ENCODE results near the gene OSBP2. TPM values are rescaled to one million over a fixed set of nuclear protein-coding genes. Genes with fewer than 3 reads are reported as not detected.
"Not testable (repeated sequence)": the region's sequence is repeated elsewhere in the genome, so short reads cannot be mapped to it uniquely, and the experiment has no call there.

OSBP2 gene
- total and polyA plus RNA-seq, 8 donors = 1.9 to 3.3 (median 2.6) TPM

DNA sequence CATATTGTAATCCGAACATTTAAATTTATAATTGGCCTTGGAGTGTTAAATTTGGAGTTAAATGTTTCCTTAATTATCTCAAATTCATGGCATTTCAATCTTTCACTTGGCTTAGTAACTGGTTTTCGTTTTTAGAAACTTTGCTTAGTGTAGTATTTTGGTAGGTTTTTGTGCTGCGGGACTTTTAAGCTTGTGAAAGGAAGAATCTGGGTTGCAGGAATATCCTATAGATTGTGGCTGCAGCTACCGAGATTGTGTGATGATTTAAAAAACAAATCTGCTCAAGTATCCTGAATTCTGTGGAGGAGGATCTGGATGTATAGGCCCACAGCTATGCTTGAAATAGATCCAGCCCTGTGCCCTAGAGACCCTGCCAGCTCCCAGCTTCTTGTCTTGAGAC, 27.1 kb downstream of the OSBP2 start:
- no peak overlapping the region for H3K4me3 ChIP-seq
- no peaks in the 10 kb centered on the region for H3K27me3 ChIP-seq
- no peak for DNase-seq
- H3K4me1 ChIP-seq = peaks cover 0 to 3% (median 0%) of the 10 kb centered on the region in 3 donors
- TF ChIP-seq, protein P1, sequence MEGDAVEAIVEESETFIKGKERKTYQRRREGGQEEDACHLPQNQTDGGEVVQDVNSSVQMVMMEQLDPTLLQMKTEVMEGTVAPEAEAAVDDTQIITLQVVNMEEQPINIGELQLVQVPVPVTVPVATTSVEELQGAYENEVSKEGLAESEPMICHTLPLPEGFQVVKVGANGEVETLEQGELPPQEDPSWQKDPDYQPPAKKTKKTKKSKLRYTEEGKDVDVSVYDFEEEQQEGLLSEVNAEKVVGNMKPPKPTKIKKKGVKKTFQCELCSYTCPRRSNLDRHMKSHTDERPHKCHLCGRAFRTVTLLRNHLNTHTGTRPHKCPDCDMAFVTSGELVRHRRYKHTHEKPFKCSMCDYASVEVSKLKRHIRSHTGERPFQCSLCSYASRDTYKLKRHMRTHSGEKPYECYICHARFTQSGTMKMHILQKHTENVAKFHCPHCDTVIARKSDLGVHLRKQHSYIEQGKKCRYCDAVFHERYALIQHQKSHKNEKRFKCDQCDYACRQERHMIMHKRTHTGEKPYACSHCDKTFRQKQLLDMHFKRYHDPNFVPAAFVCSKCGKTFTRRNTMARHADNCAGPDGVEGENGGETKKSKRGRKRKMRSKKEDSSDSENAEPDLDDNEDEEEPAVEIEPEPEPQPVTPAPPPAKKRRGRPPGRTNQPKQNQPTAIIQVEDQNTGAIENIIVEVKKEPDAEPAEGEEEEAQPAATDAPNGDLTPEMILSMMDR (IDR thresholded peaks at IDR 0.05) = no peak
- FAIRE-seq = no peak
- intact Hi-C loops (cut with DNase I) = no loop called here
- no peaks in the 10 kb centered on the region for H3K36me3 ChIP-seq
- no peak for ATAC-seq
- no peak overlapping the region for H3K27ac ChIP-seq
- no peaks in the 10 kb centered on the region for H3K9me3 ChIP-seq
- WGBS, 2 donors = 83 to 90% methylated on average over 4 of the region's 4 CpGs

DNA sequence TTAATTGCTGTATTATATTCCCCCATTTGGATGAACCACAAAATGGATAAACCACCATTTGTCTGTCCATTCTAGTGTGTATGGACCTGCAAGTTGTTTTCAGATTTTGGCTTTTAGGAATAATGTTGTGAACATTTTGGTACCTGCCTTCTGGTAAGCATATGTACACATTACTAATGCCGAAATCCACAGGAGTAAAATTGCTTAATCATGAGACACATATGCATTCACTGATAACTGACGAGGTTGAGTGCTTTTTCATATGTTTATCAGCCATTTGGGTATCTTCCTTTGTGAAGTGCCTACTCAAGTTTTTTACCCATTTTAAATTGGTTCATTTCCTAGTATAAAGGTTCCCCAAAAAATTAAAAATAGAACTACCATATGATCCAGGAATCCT, 34.2 kb downstream of the OSBP2 start:
- 85 to 93% methylated on average over 2 of the region's 2 CpGs for WGBS, 2 donors
- ATAC-seq (no peak), DNase-seq (no peak), FAIRE-seq (no peak)
- H3K27me3 ChIP-seq = no peaks in the 10 kb centered on the region
- TF ChIP-seq, protein P1 (IDR thresholded peaks at IDR 0.05) = no peak
- H3K27ac ChIP-seq = no peak overlapping the region
- no peaks in the 10 kb centered on the region for H3K36me3 ChIP-seq
- no peaks in the 10 kb centered on the region for H3K4me1 ChIP-seq
- intact Hi-C loops (cut with DNase I) = no loop called here
- H3K4me3 ChIP-seq = no peak overlapping the region
- H3K9me3 ChIP-seq = no peaks in the 10 kb centered on the region

DNA sequence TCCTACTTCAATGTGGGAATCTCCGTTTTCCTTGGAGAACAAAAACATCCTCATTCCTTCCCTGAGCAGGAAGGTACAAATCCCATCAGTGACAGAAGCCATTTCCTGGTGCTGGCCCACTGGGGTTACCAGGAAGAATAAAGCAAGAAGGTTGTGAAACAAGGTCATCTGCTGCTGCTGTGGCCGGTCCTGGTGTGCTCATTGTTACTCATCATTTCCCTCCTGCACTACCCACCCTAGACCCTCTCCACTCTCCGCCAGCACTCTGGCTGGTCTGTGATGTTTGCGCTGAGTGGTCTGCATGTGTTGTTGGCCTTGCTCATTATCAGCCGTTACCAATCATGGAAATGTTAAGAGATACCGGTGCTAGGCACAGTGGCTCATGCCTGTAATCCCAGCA, 37.0 kb downstream of the OSBP2 start:
- H3K27me3 ChIP-seq = no peaks in the 10 kb centered on the region
- FAIRE-seq (no peak), DNase-seq (no peak), ATAC-seq (no peak)
- no peak overlapping the region for H3K27ac ChIP-seq
- TF ChIP-seq, protein P1 (IDR thresholded peaks at IDR 0.05) = no peak
- no peak overlapping the region for H3K4me3 ChIP-seq
- WGBS, 2 donors = 90 to 93% methylated on average over 6 of the region's 6 CpGs
- H3K4me1 ChIP-seq = no peaks in the 10 kb centered on the region
- H3K36me3 ChIP-seq = no peaks in the 10 kb centered on the region
- intact Hi-C loops (cut with DNase I) = no loop called here
- H3K9me3 ChIP-seq = no peaks in the 10 kb centered on the region

DNA sequence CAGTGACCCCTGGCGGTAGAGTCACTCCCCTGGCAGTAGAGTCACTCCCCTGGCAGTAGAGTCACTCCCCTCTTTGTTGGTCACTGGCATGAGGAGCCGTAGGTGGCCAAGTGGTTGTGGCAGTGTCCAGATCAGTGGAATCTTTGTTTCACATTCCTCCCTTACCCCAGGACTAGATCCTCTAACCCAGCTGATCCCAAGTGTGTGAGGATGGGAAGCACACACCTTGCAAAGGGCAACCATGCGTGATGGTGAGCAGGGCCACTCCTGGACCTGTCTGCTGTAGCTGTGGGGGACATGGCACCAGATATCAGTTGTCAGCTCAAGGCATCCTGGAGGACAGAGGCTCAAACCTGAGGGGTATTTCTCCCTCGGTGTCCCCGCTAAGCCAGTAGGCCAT, 37.8 kb downstream of the OSBP2 start:
- Histone ChIP-seq H3K27ac (no peak overlapping the region), H3K4me3 (no peak overlapping the region), H3K36me3 (no peaks in the 10 kb centered on the region), H3K9me3 (no peaks in the 10 kb centered on the region), H3K4me1 (no peaks in the 10 kb centered on the region), H3K27me3 (no peaks in the 10 kb centered on the region)
- intact Hi-C loops (cut with DNase I) = no loop called here
- DNase-seq (no peak), ATAC-seq (no peak), FAIRE-seq (no peak)
- TF ChIP-seq, protein P1 (IDR thresholded peaks at IDR 0.05) = no peak
- 88 to 92% methylated on average over 5 of the region's 5 CpGs for WGBS, 2 donors

DNA sequence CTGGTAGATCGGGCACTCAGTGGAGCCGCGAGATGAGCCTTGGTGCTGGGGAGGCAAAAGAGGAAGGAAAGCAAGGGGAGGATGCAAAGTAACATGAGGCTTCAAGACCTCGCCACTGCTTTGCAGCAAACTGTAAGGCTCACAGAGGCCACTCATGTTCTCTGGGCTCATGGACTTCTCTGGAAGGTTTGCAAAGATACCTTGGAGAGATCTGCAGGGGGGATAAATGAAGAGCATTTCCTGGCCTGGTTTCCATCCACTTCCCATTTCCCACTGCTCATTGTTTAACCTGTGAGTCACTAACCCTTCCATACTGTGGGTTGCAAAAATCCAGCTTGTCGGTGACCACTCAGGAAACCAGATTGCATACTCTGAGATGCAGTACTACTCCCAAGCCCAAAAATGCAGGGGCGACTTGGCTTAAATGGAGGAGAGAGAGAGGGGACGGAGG, 38.5 kb downstream of the OSBP2 start:
- Histone ChIP-seq H3K27me3 (no peaks in the 10 kb centered on the region), H3K4me3 (no peak overlapping the region), H3K4me1 (no peaks in the 10 kb centered on the region), H3K27ac (no peak overlapping the region), H3K9me3 (no peaks in the 10 kb centered on the region), H3K36me3 (no peaks in the 10 kb centered on the region)
- no peak for DNase-seq
- TF ChIP-seq, protein P1 (IDR thresholded peaks at IDR 0.05) = no peak
- ATAC-seq = no peak
- intact Hi-C loops (cut with DNase I) = no loop called here
- FAIRE-seq = no peak
- WGBS, 2 donors = 88 to 93% methylated on average over 7 of the region's 7 CpGs

DNA sequence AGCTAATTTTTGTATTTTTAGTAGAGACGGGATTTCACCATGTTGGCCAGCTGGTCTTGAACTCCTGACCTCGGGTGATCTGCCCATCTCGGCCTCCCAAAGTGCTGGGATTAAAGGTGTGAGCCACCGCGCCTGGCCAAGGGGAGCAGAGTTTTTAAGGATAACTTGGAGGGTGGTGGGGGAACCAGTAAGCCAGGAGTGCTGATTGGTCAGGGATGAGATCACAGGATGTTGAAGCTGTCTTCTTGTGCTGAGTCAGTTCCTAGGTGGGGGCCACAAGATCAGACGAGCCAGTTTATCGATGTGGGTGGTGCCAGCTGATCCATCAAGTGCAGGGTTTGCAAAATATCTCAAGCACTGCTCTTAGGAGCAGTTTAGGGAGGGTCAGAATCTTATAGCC, 45.3 kb downstream of the OSBP2 start:
- DNase-seq; H3K27ac ChIP-seq; H3K36me3 ChIP-seq; intact Hi-C loops (cut with DNase I); H3K4me3 ChIP-seq; H3K27me3 ChIP-seq; H3K4me1 ChIP-seq; ATAC-seq; FAIRE-seq; H3K9me3 ChIP-seq: not testable (repeated sequence)
- WGBS, 2 donors = 78 to 86% methylated on average over 7 of the region's 7 CpGs

DNA sequence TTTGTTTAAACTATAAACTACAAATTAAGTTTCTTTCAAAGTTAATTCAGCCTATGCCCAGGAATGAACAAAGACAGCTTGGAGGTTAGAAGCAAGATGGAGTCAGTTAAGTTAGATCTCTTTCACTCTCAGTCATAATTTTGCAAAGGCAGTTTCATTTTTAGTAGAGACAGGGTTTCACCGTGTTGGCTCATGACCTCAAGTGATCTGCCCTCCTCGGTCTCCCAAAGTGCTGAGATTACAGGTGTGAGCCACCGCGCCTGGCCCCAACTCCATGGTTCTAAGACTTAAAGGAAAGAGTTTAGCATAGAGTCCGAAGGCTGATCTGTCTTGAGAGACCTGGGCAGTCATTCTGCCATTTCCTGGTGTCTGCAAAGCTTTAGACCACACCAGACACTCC, 45.8 kb downstream of the OSBP2 start:
- H3K4me3 ChIP-seq; H3K27me3 ChIP-seq; H3K27ac ChIP-seq; intact Hi-C loops (cut with DNase I); H3K9me3 ChIP-seq; H3K36me3 ChIP-seq; ATAC-seq; H3K4me1 ChIP-seq; FAIRE-seq; DNase-seq: not testable (repeated sequence)
- WGBS, 2 donors = 87% methylated on average over 5 of the region's 5 CpGs

Data from pancreas (tissue), 10 donors.